ENCODE results near the gene NAT8L.

The NAT8L gene

DNA sequence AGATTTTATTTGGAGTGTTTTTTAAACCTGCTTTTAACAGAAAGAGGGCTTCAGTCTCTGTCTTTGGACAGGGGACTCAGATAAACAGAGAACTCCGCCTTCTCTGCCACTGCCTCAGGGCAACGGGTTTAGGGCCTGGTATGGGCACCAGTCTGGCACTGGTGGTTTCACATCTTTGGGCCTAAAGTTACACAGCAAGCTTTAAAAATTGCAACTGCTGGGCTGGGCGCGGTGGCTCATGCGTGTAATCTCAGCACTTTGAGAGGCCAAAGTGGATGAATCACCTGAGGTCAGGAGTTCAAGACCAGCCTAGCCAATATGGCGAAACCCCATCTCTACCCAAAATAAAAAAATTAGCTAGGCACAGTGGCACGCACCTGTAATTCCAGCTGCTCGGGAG, 10.3 kb upstream of the NAT8L start:
- H3K36me3 ChIP-seq = no peaks in the 10 kb centered on the region; the same call in 1 of the 2 replicates
- H3K4me1 ChIP-seq = no peaks in the 10 kb centered on the region
- H3K27me3 ChIP-seq = peaks cover 3% of the 10 kb centered on the region
- TF ChIP-seq, protein P1, sequence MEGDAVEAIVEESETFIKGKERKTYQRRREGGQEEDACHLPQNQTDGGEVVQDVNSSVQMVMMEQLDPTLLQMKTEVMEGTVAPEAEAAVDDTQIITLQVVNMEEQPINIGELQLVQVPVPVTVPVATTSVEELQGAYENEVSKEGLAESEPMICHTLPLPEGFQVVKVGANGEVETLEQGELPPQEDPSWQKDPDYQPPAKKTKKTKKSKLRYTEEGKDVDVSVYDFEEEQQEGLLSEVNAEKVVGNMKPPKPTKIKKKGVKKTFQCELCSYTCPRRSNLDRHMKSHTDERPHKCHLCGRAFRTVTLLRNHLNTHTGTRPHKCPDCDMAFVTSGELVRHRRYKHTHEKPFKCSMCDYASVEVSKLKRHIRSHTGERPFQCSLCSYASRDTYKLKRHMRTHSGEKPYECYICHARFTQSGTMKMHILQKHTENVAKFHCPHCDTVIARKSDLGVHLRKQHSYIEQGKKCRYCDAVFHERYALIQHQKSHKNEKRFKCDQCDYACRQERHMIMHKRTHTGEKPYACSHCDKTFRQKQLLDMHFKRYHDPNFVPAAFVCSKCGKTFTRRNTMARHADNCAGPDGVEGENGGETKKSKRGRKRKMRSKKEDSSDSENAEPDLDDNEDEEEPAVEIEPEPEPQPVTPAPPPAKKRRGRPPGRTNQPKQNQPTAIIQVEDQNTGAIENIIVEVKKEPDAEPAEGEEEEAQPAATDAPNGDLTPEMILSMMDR (IDR thresholded peaks at IDR 0.05; ENCODE audit: low read depth, low read length) = no peak
- H3K9me3 ChIP-seq = peaks cover 4% of the 10 kb centered on the region; the same call in 1 of the 2 replicates
- H3K4me3 ChIP-seq (ENCODE audit: low read depth, low read length) = no peak overlapping the region
- DNase-seq = no peak

DNA sequence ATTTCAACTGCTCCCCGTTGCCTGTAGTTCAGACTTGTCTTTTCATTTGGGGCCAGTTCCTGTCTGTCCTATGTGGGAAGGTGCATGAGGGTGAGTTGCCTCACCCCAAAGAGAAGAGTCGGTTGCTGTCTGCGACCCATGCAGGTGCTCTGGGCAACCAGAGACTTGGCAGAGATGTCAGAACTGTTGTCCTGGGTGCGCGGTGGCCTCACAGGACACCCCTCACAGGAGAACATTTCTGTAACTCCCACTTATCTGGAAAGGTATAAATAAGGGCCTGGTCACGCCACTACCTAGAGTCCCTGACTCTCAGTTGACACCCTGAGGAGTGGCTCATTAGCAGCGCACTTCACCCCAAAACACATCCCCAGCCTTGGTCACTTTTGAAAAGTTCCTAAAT, 9.7 kb upstream of the NAT8L start:
- TF ChIP-seq, protein P1 (IDR thresholded peaks at IDR 0.05; ENCODE audit: low read depth, low read length) = no peak
- H3K27me3 ChIP-seq = peaks cover 3% of the 10 kb centered on the region
- H3K4me3 ChIP-seq (ENCODE audit: low read depth, low read length) = no peak overlapping the region
- DNase-seq = no peak
- no peaks in the 10 kb centered on the region for H3K4me1 ChIP-seq
- peaks cover 4% of the 10 kb centered on the region; the same call in 1 of the 2 replicates for H3K9me3 ChIP-seq
- H3K36me3 ChIP-seq = no peaks in the 10 kb centered on the region; the same call in 1 of the 2 replicates

DNA sequence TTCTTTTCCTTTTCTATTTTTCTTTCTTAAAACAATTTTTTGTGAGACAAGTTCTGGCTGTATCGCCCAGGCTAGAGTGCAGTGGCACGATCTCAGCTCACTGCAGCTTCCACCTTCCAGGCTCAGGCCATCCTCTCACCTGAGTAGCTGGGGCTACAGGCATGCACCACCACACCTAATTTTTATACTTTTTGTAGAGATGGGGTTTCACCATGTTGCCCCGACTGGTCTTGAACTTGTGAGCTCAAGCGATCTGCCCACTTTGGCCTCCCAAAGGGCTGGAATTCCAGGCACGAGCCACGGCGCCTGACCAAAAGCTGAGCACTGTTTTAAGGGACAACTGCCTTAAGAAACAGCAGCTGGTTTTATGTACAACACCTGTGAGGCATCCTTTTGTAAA, 9.3 kb upstream of the NAT8L start:
- no peaks in the 10 kb centered on the region for H3K36me3 ChIP-seq
- no peaks in the 10 kb centered on the region for H3K4me1 ChIP-seq
- peaks cover 3% of the 10 kb centered on the region for H3K27me3 ChIP-seq
- H3K9me3 ChIP-seq = peaks cover under 1% of the 10 kb centered on the region; the same call in 1 of the 2 replicates
- DNase-seq = no peak
- no peak overlapping the region for H3K4me3 ChIP-seq (ENCODE audit: low read depth, low read length)
- TF ChIP-seq, protein P1 (IDR thresholded peaks at IDR 0.05; ENCODE audit: low read depth, low read length) = no peak

DNA sequence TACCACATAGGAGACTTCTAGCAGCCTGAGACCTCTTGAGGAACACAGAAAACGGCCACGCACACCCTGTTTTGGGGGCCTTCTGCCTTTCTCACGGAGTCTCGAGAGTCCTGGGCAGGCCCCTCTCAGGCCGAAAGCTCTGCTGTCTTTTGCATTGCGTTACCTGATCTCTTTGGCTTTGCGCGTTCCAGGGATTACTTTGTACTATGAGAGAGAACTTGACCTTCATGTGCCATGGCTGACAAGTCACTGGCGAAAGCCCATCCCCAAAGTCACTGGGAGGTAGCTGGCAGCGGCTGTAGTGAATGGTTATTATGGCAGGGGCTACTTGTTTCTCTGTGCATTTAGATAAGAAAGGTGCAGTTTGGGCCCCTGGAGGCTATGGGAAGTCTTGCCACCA, 8.0 kb upstream of the NAT8L start:
- H3K9me3 ChIP-seq = no peaks in the 10 kb centered on the region; the same call in 1 of the 2 replicates
- no peak overlapping the region for H3K4me3 ChIP-seq (ENCODE audit: low read depth, low read length)
- no peaks in the 10 kb centered on the region for H3K36me3 ChIP-seq
- TF ChIP-seq, protein P1 (IDR thresholded peaks at IDR 0.05; ENCODE audit: low read depth, low read length) = no peak
- DNase-seq = no peak
- peaks cover 3% of the 10 kb centered on the region for H3K27me3 ChIP-seq
- H3K4me1 ChIP-seq = no peaks in the 10 kb centered on the region

DNA sequence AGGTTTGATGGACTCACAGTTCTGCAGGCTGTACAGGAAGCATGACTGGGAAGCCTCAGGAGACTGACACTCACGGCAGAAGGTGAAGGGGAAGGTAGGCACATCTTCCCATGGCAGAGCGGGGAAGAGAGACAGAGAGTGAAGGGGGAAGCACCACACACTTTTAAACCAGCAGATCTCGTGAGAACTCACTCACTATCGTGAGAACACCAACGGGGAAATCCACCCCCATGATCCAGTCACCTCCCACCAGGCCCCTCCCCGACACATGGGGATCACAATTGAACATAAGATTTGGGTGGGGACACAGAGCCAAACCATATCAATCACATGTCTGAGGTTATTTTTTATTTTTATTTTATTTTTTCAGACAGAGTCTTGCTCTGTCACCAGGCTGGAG, 4.9 kb upstream of the NAT8L start:
- H3K4me1 ChIP-seq = no peaks in the 10 kb centered on the region
- DNase-seq = no peak
- no peaks in the 10 kb centered on the region; the same call in 1 of the 2 replicates for H3K9me3 ChIP-seq
- H3K4me3 ChIP-seq (ENCODE audit: low read depth, low read length) = no peak overlapping the region
- peaks cover 8% of the 10 kb centered on the region for H3K27me3 ChIP-seq
- H3K36me3 ChIP-seq = no peaks in the 10 kb centered on the region
- TF ChIP-seq, protein P1 (IDR thresholded peaks at IDR 0.05; ENCODE audit: low read depth, low read length) = no peak

DNA sequence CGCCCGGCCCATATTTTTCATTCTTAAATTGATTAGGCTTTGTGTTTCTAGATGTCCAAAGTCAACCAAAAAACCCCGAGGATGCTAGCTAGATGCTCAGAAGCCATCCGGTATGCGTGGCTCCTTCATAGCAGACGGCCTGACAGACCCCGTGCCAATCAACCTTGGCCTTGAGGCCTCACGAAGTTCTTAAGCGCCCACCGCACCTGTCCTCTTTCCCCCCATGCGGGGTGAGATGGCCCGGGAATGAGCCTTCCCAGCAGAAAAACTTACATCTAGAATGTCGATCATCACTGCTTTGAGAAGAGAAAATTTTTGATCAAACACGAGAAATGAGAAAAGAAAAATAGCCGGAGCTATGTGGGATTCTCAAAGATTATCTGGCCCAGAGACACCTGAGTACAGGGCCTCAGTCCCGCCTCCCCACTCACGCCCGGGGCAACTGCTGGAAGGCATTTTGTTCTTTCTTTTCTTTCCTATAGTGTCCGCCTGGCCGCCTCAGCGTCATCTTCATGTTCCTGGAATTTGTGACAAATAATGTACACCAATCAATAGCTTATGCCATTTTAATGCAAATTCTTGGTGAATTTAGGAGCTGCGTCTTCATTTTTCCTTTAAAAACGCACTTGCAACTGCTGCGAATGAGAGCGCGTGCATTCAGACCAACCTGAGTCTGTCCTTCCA, 1.6 kb upstream of the NAT8L start:
- TF ChIP-seq, protein P1 (IDR thresholded peaks at IDR 0.05; ENCODE audit: low read depth, low read length) = no peak

More for the DNA sequence above, 1.6 kb upstream of the NAT8L start:
- Histone ChIP-seq H3K4me1 (no peaks in the 10 kb centered on the region), H3K27me3 (peaks cover 8% of the 10 kb centered on the region), H3K9me3 (no peaks in the 10 kb centered on the region; the same call in 1 of the 2 replicates), H3K36me3 (no peaks in the 10 kb centered on the region; the same call in 1 of the 2 replicates), H3K4me3 (ENCODE audit: low read depth, low read length) (no peak overlapping the region)
- no peak for DNase-seq
